Measurements from ENCODE around the gene ZDHHC14. TPM values are rescaled to one million over a fixed set of nuclear protein-coding genes. Genes with fewer than 3 reads are reported as not detected.
A peak's percentile ranks its signal among the peaks of the same experiment; 100 is the strongest.

Gene ZDHHC14
- total RNA-seq (10 to 100 TPM in 4 of 5 donors, 1 to 10 TPM in 1; 4.3 to 25.7 (median 17.0) TPM), polyA plus RNA-seq (1 to 10 TPM; 3.4 to 4.3 (median 3.9) TPM)
- long read RNA-seq, donor 1, partial matches to known transcripts = 0 of 1 reads
- long read RNA-seq, donor 1, other reads (novel, unspliced or antisense) = 0 of 1 reads
- long read RNA-seq, donor 2, full-length matches to known transcripts = 2 of 2 reads
- long read RNA-seq, donor 2, partial matches to known transcripts = 0 of 2 reads
- long read RNA-seq, donor 2, other reads (novel, unspliced or antisense) = 0 of 2 reads
- long read RNA-seq, donor 3, partial matches to known transcripts = 0 of 1 reads
- long read RNA-seq, donor 3, other reads (novel, unspliced or antisense) = 0 of 1 reads
- long read RNA-seq, donor 4 = 0 reads
- long read RNA-seq, donor 5, full-length matches to known transcripts = 3 of 3 reads
- long read RNA-seq, donor 5, partial matches to known transcripts = 0 of 3 reads
- long read RNA-seq, donor 5, other reads (novel, unspliced or antisense) = 0 of 3 reads
- long read RNA-seq, donor 6, full-length matches to known transcripts = 7 of 20 reads
- long read RNA-seq, donor 6, partial matches to known transcripts = 13 of 20 reads
- long read RNA-seq, donor 6, other reads (novel, unspliced or antisense) = 0 of 20 reads
- long read RNA-seq, donor 7, full-length matches to known transcripts = 3 of 3 reads
- long read RNA-seq, donor 7, partial matches to known transcripts = 0 of 3 reads
- long read RNA-seq, donor 7, other reads (novel, unspliced or antisense) = 0 of 3 reads
- long read RNA-seq, donor 8, partial matches to known transcripts = 0 of 1 reads
- long read RNA-seq, donor 8, other reads (novel, unspliced or antisense) = 0 of 1 reads
- long read RNA-seq, donor 9 = 0 reads
- long read RNA-seq, donor 10, full-length matches to known transcripts = 1 of 1 reads
- long read RNA-seq, donor 10, partial matches to known transcripts = 0 of 1 reads
- long read RNA-seq, donor 10, other reads (novel, unspliced or antisense) = 0 of 1 reads

DNA sequence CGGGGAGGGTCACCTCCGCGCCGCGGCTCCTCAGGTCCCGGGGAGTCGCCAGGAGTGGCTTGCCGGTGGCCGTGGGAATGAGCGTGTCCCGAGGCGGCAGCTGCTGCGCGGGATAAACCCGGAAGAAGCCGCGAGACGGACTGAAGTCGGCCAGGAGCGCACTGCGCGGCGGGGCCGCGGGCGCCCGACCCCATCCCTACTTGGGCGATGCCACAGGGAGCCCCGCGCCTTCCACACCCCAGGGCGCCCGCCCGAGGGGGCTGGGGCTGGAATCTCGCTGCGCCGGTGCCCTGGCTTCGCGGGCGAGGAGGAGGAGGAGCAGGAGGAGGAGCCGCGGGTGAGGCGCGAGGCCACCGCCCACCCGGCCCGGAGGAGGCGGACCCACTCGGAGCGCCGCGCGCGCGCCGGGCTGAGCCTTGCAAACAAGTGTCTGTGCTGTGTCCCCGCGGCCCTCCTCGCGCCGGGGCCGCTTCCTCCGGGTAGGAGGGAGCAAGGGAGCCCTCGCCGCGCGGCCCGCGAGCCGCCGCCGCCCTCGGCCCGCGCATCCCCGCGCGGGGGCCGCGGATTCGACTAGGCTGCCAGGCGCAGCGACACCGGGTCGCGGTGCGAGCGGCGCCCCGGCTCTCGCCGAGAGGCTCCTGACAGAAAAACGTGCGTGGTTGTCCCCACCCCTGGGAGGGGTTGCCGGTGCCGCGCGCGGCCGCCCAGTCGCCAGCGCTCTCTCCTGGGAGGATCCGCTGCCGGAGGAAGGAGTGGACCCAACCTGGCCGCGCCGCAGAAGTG is at the start of gene ZDHHC14:
Gene ZDHHC14 (plus strand): TSS at position 412 of the 783 bp plus-strand sequence.
- H3K4me3 ChIP-seq = peak within 1 kb of the TSS; percentile 99 to 100 (median 99)

DNA sequence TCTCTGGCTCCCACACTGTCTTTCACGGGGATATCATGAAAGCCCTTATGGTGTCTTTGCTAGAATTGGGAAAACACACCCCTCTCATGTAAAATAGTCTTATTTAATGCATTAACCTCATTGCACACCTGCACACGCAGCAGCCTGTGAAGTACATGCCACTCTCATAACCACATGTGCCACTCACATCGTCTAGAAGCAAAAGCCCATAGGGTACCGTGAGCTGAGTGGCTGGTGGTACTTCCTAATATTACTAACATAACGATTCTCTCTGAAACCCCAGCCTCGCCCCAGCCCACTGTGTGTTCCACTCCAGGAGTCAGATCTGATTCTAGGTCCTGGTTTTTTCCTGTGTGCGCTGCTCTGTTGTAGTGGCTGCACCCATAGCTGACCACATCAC is 48.2 kb upstream of the ZDHHC14 start:
- Histone ChIP-seq H3K36me3 (no peaks in the 10 kb centered on the region), H3K27ac (no peak overlapping the region), H3K4me3 (no peak overlapping the region), H3K4me1 (no peaks in the 10 kb centered on the region), H3K27me3 (peaks cover 0 to 12% (median 0%) of the 10 kb centered on the region in 3 donors), H3K9me3 (no peaks in the 10 kb centered on the region)
- intact Hi-C loops (cut with DNase I; ENCODE audit: low total_unique reads) = no loop called here
- WGBS, 5 donors = 60 to 91% (median 74%) methylated on average over 6 to 7 of the region's 7 CpGs
- TF ChIP-seq POLR2A (IDR thresholded peaks at IDR 0.05) = no peak
- no peak for TF ChIP-seq EP300 (IDR thresholded peaks at IDR 0.05)
- TF ChIP-seq, protein P1, sequence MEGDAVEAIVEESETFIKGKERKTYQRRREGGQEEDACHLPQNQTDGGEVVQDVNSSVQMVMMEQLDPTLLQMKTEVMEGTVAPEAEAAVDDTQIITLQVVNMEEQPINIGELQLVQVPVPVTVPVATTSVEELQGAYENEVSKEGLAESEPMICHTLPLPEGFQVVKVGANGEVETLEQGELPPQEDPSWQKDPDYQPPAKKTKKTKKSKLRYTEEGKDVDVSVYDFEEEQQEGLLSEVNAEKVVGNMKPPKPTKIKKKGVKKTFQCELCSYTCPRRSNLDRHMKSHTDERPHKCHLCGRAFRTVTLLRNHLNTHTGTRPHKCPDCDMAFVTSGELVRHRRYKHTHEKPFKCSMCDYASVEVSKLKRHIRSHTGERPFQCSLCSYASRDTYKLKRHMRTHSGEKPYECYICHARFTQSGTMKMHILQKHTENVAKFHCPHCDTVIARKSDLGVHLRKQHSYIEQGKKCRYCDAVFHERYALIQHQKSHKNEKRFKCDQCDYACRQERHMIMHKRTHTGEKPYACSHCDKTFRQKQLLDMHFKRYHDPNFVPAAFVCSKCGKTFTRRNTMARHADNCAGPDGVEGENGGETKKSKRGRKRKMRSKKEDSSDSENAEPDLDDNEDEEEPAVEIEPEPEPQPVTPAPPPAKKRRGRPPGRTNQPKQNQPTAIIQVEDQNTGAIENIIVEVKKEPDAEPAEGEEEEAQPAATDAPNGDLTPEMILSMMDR (IDR thresholded peaks at IDR 0.05) = no peak
- no peak for TF ChIP-seq POLR2AphosphoS5 (IDR thresholded peaks at IDR 0.05)
- DNase-seq = no peak

More for the DNA sequence above, at the start of gene ZDHHC14:
- H3K9me3 ChIP-seq = no peaks in the 10 kb centered on the region
- TF ChIP-seq EP300 (IDR thresholded peaks at IDR 0.05) (no peak), POLR2A (IDR thresholded peaks at IDR 0.05) (peak in 1 of 4 donors; percentile 45), POLR2AphosphoS5 (IDR thresholded peaks at IDR 0.05) (peak; percentile 6 to 91 (median 83))
- TF ChIP-seq, protein P1 (IDR thresholded peaks at IDR 0.05) = no peak
- DNase-seq = peak; percentile 92 to 96
- H3K36me3 ChIP-seq = no peaks in the 10 kb centered on the region
- no peaks in the 10 kb centered on the region for H3K27me3 ChIP-seq
- 0% methylated on average over 7 to 106 of the region's 106 CpGs for WGBS, 5 donors
- intact Hi-C loops (cut with DNase I; ENCODE audit: low total_unique reads) = no loop called here
- H3K4me1 ChIP-seq = peaks cover 14 to 40% (median 22%) of the 10 kb centered on the region in 4 donors
- H3K27ac ChIP-seq = peak within 1 kb of the TSS; percentile 94 to 99 (median 97)

DNA sequence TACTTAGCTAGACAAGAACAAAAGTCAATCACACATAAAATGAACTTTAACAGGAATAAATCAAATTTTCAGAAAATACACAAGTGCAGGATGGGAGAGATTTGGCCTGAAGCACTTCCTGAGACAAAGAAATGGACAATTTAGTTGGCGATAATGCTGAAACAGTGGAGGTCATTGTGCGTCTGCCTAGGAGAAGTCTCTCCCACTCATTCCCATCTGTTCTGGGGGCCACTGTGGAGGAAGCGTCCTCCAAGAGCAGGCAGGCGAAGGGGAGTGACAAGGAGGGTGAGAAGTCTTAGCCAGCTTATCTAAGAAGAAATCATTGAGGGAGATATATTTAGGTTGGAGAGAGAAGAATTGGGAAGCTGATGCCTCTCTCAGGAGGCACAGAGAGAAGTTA is 47.5 kb upstream of the ZDHHC14 start:
- peaks cover 0 to 12% (median 0%) of the 10 kb centered on the region in 3 donors for H3K27me3 ChIP-seq
- H3K4me3 ChIP-seq = no peak overlapping the region
- intact Hi-C loops (cut with DNase I; ENCODE audit: low total_unique reads) = no loop called here
- WGBS, 5 donors = 83 to 93% (median 87%) methylated on average over 4 of the region's 4 CpGs
- TF ChIP-seq EP300 (IDR thresholded peaks at IDR 0.05) (no peak), POLR2A (IDR thresholded peaks at IDR 0.05) (no peak), POLR2AphosphoS5 (IDR thresholded peaks at IDR 0.05) (no peak)
- TF ChIP-seq, protein P1 (IDR thresholded peaks at IDR 0.05) = no peak
- H3K27ac ChIP-seq = no peak overlapping the region
- no peak for DNase-seq
- H3K36me3 ChIP-seq = no peaks in the 10 kb centered on the region
- no peaks in the 10 kb centered on the region for H3K9me3 ChIP-seq
- no peaks in the 10 kb centered on the region for H3K4me1 ChIP-seq
